Upper lobe of left lung (tissue), 4 donors: ENCODE measurements around the gene DGKZ.

Experiments
- CTCF ChIP-seq, 6 experiments: fragments of 450-650 bp in 4 of 6; fragments of 200-600 bp in 2 of 6; sonication (generic) in 2 of 6; IDR thresholded peaks; one replicate each; pipeline ENCODE4 v1.5.1; 2016 to 2019; ENCODE audit warnings: antibody characterized with exemption in 6 of 6
- POLR2A ChIP-seq, 4 donors: fragments of 450-650 bp; IDR thresholded peaks; one replicate each; pipeline ENCODE4 v1.5.1; 2016 to 2017; ENCODE audit warnings: antibody characterized with exemption in 4 of 4, mild to moderate bottlenecking in 2 of 4

- TF ChIP-seq POLR2A (IDR thresholded peaks at IDR 0.05) (no peak), CTCF (IDR thresholded peaks at IDR 0.05) (no peak)
Measured at GRCh38 chr11:46372086-46372485, 24.8 kb downstream of the DGKZ start.
